Lower leg skin (tissue), 3 donors: ENCODE data around the gene LRP10.

ENCODE experiments used
- POLR2A ChIP-seq, 2 donors: fragments of 450-650 bp; IDR thresholded peaks; one replicate each; pipeline ENCODE4 v1.6.1; 2016 to 2017; ENCODE audit warnings: antibody characterized with exemption in 2 of 2, mild to moderate bottlenecking in 1 of 2, moderate library complexity in 1 of 2
- TF ChIP-seq, protein P1 (sequence below), 3 donors: fragments of 450-650 bp; IDR thresholded peaks; one replicate each; pipeline ENCODE4 v1.5.1; 2016; ENCODE audit warnings: antibody characterized with exemption in 3 of 3, mild to moderate bottlenecking in 3 of 3, moderate library complexity in 2 of 3

- TF ChIP-seq, protein P1, sequence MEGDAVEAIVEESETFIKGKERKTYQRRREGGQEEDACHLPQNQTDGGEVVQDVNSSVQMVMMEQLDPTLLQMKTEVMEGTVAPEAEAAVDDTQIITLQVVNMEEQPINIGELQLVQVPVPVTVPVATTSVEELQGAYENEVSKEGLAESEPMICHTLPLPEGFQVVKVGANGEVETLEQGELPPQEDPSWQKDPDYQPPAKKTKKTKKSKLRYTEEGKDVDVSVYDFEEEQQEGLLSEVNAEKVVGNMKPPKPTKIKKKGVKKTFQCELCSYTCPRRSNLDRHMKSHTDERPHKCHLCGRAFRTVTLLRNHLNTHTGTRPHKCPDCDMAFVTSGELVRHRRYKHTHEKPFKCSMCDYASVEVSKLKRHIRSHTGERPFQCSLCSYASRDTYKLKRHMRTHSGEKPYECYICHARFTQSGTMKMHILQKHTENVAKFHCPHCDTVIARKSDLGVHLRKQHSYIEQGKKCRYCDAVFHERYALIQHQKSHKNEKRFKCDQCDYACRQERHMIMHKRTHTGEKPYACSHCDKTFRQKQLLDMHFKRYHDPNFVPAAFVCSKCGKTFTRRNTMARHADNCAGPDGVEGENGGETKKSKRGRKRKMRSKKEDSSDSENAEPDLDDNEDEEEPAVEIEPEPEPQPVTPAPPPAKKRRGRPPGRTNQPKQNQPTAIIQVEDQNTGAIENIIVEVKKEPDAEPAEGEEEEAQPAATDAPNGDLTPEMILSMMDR (IDR thresholded peaks at IDR 0.05), result no peak
- no peak for TF ChIP-seq POLR2A (IDR thresholded peaks at IDR 0.05)
Measured at GRCh38 chr14:22844221-22845102, 27.1 kb upstream of the LRP10 start.
